Peyer's patch (tissue), 4 donors: ENCODE results near the gene COL4A1.

ENCODE experiments used
- CTCF ChIP-seq, 6 experiments: fragments of 450-650 bp in 4 of 6; fragments of 200-600 bp in 2 of 6; sonication (generic) in 1 of 6; IDR thresholded peaks; one replicate each; pipeline ENCODE4 v1.5.1; 2017 to 2019; ENCODE audit warnings: antibody characterized with exemption in 6 of 6, mild to moderate bottlenecking in 3 of 6, moderate library complexity in 1 of 6
- POLR2A ChIP-seq, 2 donors: fragments of 450-650 bp; IDR thresholded peaks; one replicate each; pipeline ENCODE4 v1.5.1; 2017; ENCODE audit warnings: antibody characterized with exemption in 2 of 2, mild to moderate bottlenecking in 2 of 2, moderate library complexity in 2 of 2

GRCh38 chr13:110270507-110270906, 36.5 kb downstream of the COL4A1 start:
- TF ChIP-seq CTCF (IDR thresholded peaks at IDR 0.05) = no peak
- TF ChIP-seq POLR2A (IDR thresholded peaks at IDR 0.05) = no peak
